Erythroblast (primary cell): Measurements from ENCODE around the gene ARHGEF11.

Source experiments
- GATA1 ChIP-seq: IDR thresholded peaks from 2 replicates; pipeline ENCODE4 v1.6.1; 2011; ENCODE audit warnings: low read depth, mild to moderate bottlenecking, control low read depth, low read length, moderate library complexity
- POLR2A ChIP-seq: IDR thresholded peaks from 2 replicates; pipeline ENCODE4 v1.6.1; 2011; ENCODE audit warnings: mild to moderate bottlenecking, low read length

GRCh38 chr1:156926175-156926574 lies 119.4 kb downstream of the ARHGEF11 start:
- TF ChIP-seq POLR2A = no peak
- TF ChIP-seq GATA1 = no peak
